Heart right ventricle (tissue), 16 donors: ENCODE results near the gene SLC2A13. TPM values are rescaled to one million over a fixed set of nuclear protein-coding genes. Genes with fewer than 3 reads are reported as not detected.

Experiments
- ATAC-seq, 8 donors: fragments of 200-7000 bp; cut with Tn5 transposase; one replicate each; pipeline ENCODE4 v1.9.1; 2020; ENCODE audit warnings: mild to moderate bottlenecking in 8 of 8, moderate library complexity in 8 of 8, moderate number of reproducible peaks in 1 of 8
- DNase-seq, 2 donors: peaks; one replicate each; pipeline ENCODE4 v3.0.0-alpha.2; 2020
- H3K27ac ChIP-seq, 10 donors: fragments of 200-600 bp; sonication (generic) in 2 of 10; one replicate each; pipeline versions ENCODE4 v1.5.0 to v1.8.0; 2020 to 2022; ENCODE audit warnings: mild to moderate bottlenecking in 3 of 10
- H3K27me3 ChIP-seq, 7 donors: fragments of 200-600 bp; one replicate each; pipeline ENCODE4 v1.8.0; 2021 to 2022; ENCODE audit warnings: mild to moderate bottlenecking in 2 of 7
- H3K36me3 ChIP-seq, 9 donors: fragments of 200-600 bp; sonication (generic) in 1 of 9; one replicate each; pipeline versions ENCODE4 v1.5.0 to v1.8.0; 2020 to 2022; ENCODE audit warnings: mild to moderate bottlenecking in 2 of 9
- H3K4me1 ChIP-seq, 9 donors: fragments of 200-600 bp; sonication (generic) in 1 of 9; one replicate each; pipeline versions ENCODE4 v1.5.0 to v1.8.0; 2020 to 2022; ENCODE audit warnings: mild to moderate bottlenecking in 4 of 9
- H3K4me3 ChIP-seq, 10 donors: fragments of 200-600 bp; sonication (generic) in 2 of 10; one replicate each; pipeline versions ENCODE4 v1.5.0 to v1.8.0; 2020 to 2022; ENCODE audit warnings: mild to moderate bottlenecking in 7 of 10, moderate library complexity in 2 of 10
- H3K9me3 ChIP-seq, 11 donors: fragments of 200-600 bp in 10 of 11; sonication (generic) in 2 of 11; one replicate each; pipeline versions ENCODE4 v1.5.0 to v1.8.0; 2013 to 2022; ENCODE audit warnings: mild to moderate bottlenecking in 2 of 11, control low read depth in 1 of 11, moderate library complexity in 1 of 11
- CTCF ChIP-seq, 9 donors: fragments of 200-600 bp; sonication (generic) in 2 of 9; IDR thresholded peaks; one replicate each; pipeline versions ENCODE4 v1.5.0 to v1.8.0; 2021 to 2022; ENCODE audit warnings: antibody characterized with exemption in 9 of 9, mild to moderate bottlenecking in 5 of 9, moderate library complexity in 1 of 9
- WGBS, 2 donors: extraction: QIAGEN DNeasy Blood & Tissue Kit; methylation state at CpG; one replicate each; pipeline ENCODE4 v1.1.7; 2013; ENCODE audit warnings: inconsistent platforms in 1 of 2; 5-methylcytosine and 5-hydroxymethylcytosine counted together
- intact Hi-C, 10 donors: fragments of 100-400 bp; cut with DNase I; formaldehyde crosslinking; loops; one replicate each; pipeline versions ENCODE4 v1.11.1 to v1.14.2; 2022
- polyA plus RNA-seq, 2 donors: library from polyadenylated mRNA; stranded (reverse); fragments of 200-250 nt; gene quantifications; one replicate each; pipeline ENCODE4 v1.2.3, GENCODE V29; 2013
- total RNA-seq, 10 donors: library from RNA; stranded (reverse); fragmentation: NEBNext Ultra II Directional in 3 of 10; extraction: Animal tissue kit (Norgen Biotek cat#: 25700) in 3 of 10; gene quantifications; one replicate each; pipeline versions ENCODE4 v1.2.1 to v1.2.4, GENCODE V29; 2021 to 2023
- donor health status: Arrhythmogenic right ventricular cardiomyopathy.
- donor health status: ischemic (EF 13 %, LVEDD 7.1; RV severe dilation, severe dysfunction).
- donor health status: healthy with polysubstance abuse.
- donor health status: DM: no; HTN: yes; CAD: no.
- donor health status: DM: no; HTN: no; CAD: no.
- donor health status: ischemic (EF 25% LVEDD 6.9; RV normal size, moderate dysfunction).
- donor health status: ischemic (EF 25% LVEDD 5.7; RV mildly dilated, moderate dysfunction).
- donor health status: healthy.
- donor health status: DM: yes; HTN: yes; CAD: no.
- donor health status: Ischemic cardiomyopathy.
- donor health status: ischemic (EF 35%, LVEDD 5.7; RV mildly dilated, moderate dysfunction).
- donor health status: nonischemic (EF 11% LVEDD 7.7; RV severe dilation, severe dysfunction).
- donor health status: DM: yes; HTN: yes; CAD: no.
- donor health status: PGD.
- donor health status: ischemic (EF 29% LVEDD 5.4; RV normal size, mild dysfunction).
- donor health status: nonischemic (EF 23%, LVEDD 6.1; RV moderate dilation, normal function).

The SLC2A13 gene
- total and polyA plus RNA-seq, 12 donors: 2.6 to 14.2 (median 9.8) TPM

DNA sequence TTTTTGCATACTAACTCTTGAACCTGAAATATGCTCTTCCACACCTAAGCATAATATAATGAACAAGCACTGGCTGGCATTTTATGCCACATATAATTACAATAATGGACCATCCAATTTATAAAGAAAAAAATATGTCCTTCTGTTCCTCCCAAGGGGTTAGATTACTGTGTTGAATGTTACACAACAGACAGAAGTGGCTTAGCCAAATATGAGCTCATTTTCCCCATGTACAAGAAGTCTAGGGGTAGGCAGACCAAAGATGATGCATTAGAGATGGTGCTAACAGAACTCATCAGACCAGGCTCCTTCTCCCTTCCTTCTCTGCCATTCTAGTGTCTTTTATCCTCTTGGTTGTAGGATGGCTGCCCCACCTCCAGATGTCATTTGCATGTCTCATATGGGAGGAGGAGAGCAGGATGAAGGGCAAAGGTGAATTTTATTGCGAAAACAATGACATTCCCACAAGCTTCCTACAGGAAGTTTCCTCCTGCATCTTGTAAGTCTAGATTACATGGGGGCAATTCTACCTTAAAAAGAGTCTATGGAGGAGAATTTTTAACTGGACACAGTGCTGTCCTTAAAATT, 43.9 kb upstream of the SLC2A13 start:
- Histone ChIP-seq H3K27ac (no peak overlapping the region), H3K4me3 (no peak overlapping the region), H3K9me3 (no peaks in the 10 kb centered on the region), H3K27me3 (no peaks in the 10 kb centered on the region), H3K4me1 (peaks cover 0 to 13% (median 0%) of the 10 kb centered on the region in 9 donors), H3K36me3 (no peaks in the 10 kb centered on the region)
- WGBS, 2 donors: 48 to 60% methylated on average over 1 of the region's 1 CpG
- DNase-seq (no peak), ATAC-seq (peak in 1 of 8 donors; percentile 48)
- no peak for TF ChIP-seq CTCF (IDR thresholded peaks at IDR 0.05)
- intact Hi-C loops: loop anchor here in 8 of 10 donors (5.0 to 10.0 kb wide), 6 partner anchors 73 to 775 kb away; partner anchors contain the start of gene LRRK2 (in 4 of the 8)

- no peak overlapping the region for H3K4me3 ChIP-seq
- WGBS, 2 donors: 60 to 81% methylated on average over 10 of the region's 10 CpGs
- peaks cover 0 to 5% (median 0%) of the 10 kb centered on the region in 9 donors for H3K4me1 ChIP-seq
- intact Hi-C loops: no loop called here
- H3K36me3 ChIP-seq: no peaks in the 10 kb centered on the region
- H3K9me3 ChIP-seq: no peaks in the 10 kb centered on the region
- H3K27ac ChIP-seq: no peak overlapping the region
- no peaks in the 10 kb centered on the region for H3K27me3 ChIP-seq
- DNase-seq (no peak), ATAC-seq (no peak)
- TF ChIP-seq CTCF (IDR thresholded peaks at IDR 0.05): no peak
Measured at GRCh38 chr12:40146800-40147797, 41.2 kb upstream of the SLC2A13 start.

DNA sequence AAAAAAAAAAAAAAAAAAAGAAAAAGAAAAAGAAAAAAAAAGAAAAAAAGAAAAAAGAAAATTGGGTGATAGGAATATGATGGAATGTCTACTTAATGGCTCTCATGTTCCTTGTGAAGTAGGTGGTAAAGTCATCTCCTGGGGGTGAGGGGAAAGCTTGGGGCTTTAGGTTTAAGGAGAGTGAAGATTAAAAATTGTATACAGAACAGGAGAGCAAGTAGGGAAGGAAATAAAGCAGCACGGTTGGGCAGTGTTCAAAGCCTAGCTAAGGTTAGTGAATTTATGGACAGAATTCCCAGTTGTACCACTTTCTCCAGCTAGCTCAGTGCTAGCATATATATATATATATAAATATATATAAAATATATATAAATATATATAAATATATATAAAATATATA, 40.0 kb upstream of the SLC2A13 start:
- 64 to 65% methylated on average over 1 of the region's 1 CpG for WGBS, 2 donors
- H3K27ac ChIP-seq: no peak overlapping the region
- ATAC-seq (no peak), DNase-seq (no peak)
- no peaks in the 10 kb centered on the region for H3K36me3 ChIP-seq
- no peak for TF ChIP-seq CTCF (IDR thresholded peaks at IDR 0.05)
- no peaks in the 10 kb centered on the region for H3K27me3 ChIP-seq
- intact Hi-C loops: no loop called here
- no peak overlapping the region for H3K4me3 ChIP-seq
- H3K9me3 ChIP-seq: no peaks in the 10 kb centered on the region
- H3K4me1 ChIP-seq: peaks cover 0 to 5% (median 0%) of the 10 kb centered on the region in 9 donors

DNA sequence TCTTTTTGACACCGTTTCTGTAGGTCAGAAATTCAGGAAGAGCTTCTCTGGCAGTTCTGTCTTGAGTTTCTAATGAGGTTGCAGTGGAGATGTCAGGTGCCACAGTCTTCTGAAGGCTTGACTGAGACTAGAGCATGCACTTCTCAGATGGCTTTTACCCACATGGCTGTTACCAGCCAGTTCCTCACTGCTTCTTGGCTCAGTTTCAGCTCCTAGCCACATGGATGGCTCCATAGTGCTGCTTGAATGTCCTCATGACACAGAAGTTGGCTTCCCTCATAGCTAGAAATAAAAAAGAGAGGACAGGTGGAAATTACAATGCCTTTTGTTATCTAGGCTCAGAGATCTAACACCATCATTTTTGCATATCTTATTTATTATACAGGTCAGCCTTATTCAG, 38.1 kb upstream of the SLC2A13 start:
- intact Hi-C loops: no loop called here
- 33 to 56% methylated on average over 1 of the region's 1 CpG for WGBS, 2 donors
- H3K36me3 ChIP-seq: no peaks in the 10 kb centered on the region
- H3K4me1 ChIP-seq: peaks cover 0 to 5% (median 0%) of the 10 kb centered on the region in 9 donors
- DNase-seq: no peak
- H3K9me3 ChIP-seq: no peaks in the 10 kb centered on the region
- no peaks in the 10 kb centered on the region for H3K27me3 ChIP-seq
- ATAC-seq: no peak
- no peak overlapping the region for H3K4me3 ChIP-seq
- H3K27ac ChIP-seq: no peak overlapping the region
- TF ChIP-seq CTCF (IDR thresholded peaks at IDR 0.05): no peak
